Measurements from ENCODE around the gene PADI6.

The PADI6 gene

GRCh38 chr1:17437260-17437579 is 65.2 kb downstream of the PADI6 start:
- no peak for DNase-seq

- peak in 1 of 2 experiments; percentile 5 for DNase-seq
Measured at GRCh38 chr1:17437580-17438317, 65.8 kb downstream of the PADI6 start.

GRCh38 chr1:17438318-17439249 is 66.6 kb downstream of the PADI6 start:
- DNase-seq, result peak; percentile 46 to 49

- DNase-seq, result peak; percentile 53 to 59
Measured at GRCh38 chr1:17439250-17440073, 67.5 kb downstream of the PADI6 start, which contains the start of gene RCC2. Gene RCC2, minus strand, starts transcription at chr1:17439677. Its CDS starts 1,163 bp downstream, at chr1:17438514.

GRCh38 chr1:17440074-17440826 is 68.3 kb downstream of the PADI6 start:
- no peak for DNase-seq

- DNase-seq, result no peak
Measured at GRCh38 chr1:17440827-17441168, 68.8 kb downstream of the PADI6 start.

- peak; percentile 23 to 36 for DNase-seq
Measured at GRCh38 chr1:17441265-17441992, 69.4 kb downstream of the PADI6 start.

GRCh38 chr1:17441993-17442357 is 70.0 kb downstream of the PADI6 start:
- DNase-seq, result no peak

- no peak for DNase-seq
Measured at GRCh38 chr1:17442841-17443240, 70.8 kb downstream of the PADI6 start.

- no peak for DNase-seq
Measured at GRCh38 chr1:17447501-17447992, 75.6 kb downstream of the PADI6 start.

Data from AML-193 (cell line).